ENCODE measurements around the gene EIPR1.

DNA sequence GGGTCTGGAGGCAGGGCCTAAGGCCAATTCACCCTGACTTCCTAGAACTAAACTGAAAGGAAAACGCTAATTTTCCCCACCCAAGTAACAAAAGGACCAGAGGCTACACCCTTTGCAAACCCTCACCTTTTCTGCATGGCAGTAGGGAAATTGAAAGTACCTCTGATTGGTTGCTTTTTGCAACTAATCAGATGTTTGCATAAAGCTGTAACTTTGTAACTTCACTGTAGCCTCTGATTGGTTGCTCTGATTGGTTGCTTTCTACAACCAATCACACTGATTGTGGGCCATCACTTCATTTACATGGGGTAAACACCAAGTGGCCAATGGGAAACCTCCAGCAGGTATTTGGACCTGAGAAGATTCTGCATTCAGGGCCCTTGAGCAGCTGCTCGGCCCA is 20.8 kb downstream of the EIPR1 start:
- TF ChIP-seq EP300 (IDR thresholded peaks at IDR 0.05) = no peak
- TF ChIP-seq, protein P1, sequence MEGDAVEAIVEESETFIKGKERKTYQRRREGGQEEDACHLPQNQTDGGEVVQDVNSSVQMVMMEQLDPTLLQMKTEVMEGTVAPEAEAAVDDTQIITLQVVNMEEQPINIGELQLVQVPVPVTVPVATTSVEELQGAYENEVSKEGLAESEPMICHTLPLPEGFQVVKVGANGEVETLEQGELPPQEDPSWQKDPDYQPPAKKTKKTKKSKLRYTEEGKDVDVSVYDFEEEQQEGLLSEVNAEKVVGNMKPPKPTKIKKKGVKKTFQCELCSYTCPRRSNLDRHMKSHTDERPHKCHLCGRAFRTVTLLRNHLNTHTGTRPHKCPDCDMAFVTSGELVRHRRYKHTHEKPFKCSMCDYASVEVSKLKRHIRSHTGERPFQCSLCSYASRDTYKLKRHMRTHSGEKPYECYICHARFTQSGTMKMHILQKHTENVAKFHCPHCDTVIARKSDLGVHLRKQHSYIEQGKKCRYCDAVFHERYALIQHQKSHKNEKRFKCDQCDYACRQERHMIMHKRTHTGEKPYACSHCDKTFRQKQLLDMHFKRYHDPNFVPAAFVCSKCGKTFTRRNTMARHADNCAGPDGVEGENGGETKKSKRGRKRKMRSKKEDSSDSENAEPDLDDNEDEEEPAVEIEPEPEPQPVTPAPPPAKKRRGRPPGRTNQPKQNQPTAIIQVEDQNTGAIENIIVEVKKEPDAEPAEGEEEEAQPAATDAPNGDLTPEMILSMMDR (IDR thresholded peaks at IDR 0.05) = no peak
- TF ChIP-seq POLR2AphosphoS5 (IDR thresholded peaks at IDR 0.05) = no peak
- TF ChIP-seq POLR2A (IDR thresholded peaks at IDR 0.05; ENCODE audit: low read depth) = no peak

Measured in esophagus muscularis mucosa (tissue), 4 donors.